ENCODE measurements around the gene MCM9. TPM values are rescaled to one million over a fixed set of nuclear protein-coding genes. Genes with fewer than 3 reads are reported as not detected.

The MCM9 gene
- total and polyA plus RNA-seq, 2 donors (not counting 1 experiment from before 2014, with no cell fraction given): 1.2 to 9.6 TPM

- no peak overlapping the region for H3K4me3 ChIP-seq (replicated peaks in 1 of 4; ENCODE audit: control extremely low read depth in 1 of 4, insufficient read depth in 1 of 4, low read depth in 3 of 4, low read length in 4 of 4)
- no peak for TF ChIP-seq EZH2 (IDR thresholded peaks at IDR 0.05; ENCODE audit: low read length, missing control alignments)
- TF ChIP-seq CTCF (conservative IDR thresholded peaks at IDR 0.05 in 1 of 2, IDR thresholded peaks at IDR 0.05 in 1 of 2; ENCODE audit: low read depth in 1 of 2, low read length in 2 of 2): no peak
- H3K27ac ChIP-seq (ENCODE audit: insufficient read depth, low read length): no peak overlapping the region
- H3K9ac ChIP-seq (ENCODE audit: insufficient read depth, low read length): no peak overlapping the region
- peak in 1 of 2 donors; percentile 6 for DNase-seq (ENCODE audit: low read depth in 2 of 2)
- H3K36me3 ChIP-seq (ENCODE audit: control insufficient read depth, insufficient read depth, low read length): no peaks in the 10 kb centered on the region
- H3K79me2 ChIP-seq (ENCODE audit: control insufficient read depth, insufficient read depth, low read length): no peaks in the 10 kb centered on the region
- H2AFZ ChIP-seq (ENCODE audit: low read length): no peak overlapping the region
- H3K9me3 ChIP-seq (ENCODE audit: control insufficient read depth, insufficient read depth, low read depth, low read length): no peaks in the 10 kb centered on the region
- H3K4me1 ChIP-seq (ENCODE audit: control insufficient read depth, extremely low read depth, insufficient read depth, low read length): no peaks in the 10 kb centered on the region
- H4K20me1 ChIP-seq (ENCODE audit: control insufficient read depth, extremely low read depth, insufficient read depth, low read length): no peaks in the 10 kb centered on the region
- no peaks in the 10 kb centered on the region for H3K27me3 ChIP-seq (ENCODE audit: control insufficient read depth, insufficient read depth, low read length)
- H3K4me2 ChIP-seq (ENCODE audit: extremely low read depth, insufficient read depth, low read length): no peak overlapping the region
These were observed 90.0 kb downstream of the MCM9 start for GRCh38 chr6:118844915-118845314.

DNA sequence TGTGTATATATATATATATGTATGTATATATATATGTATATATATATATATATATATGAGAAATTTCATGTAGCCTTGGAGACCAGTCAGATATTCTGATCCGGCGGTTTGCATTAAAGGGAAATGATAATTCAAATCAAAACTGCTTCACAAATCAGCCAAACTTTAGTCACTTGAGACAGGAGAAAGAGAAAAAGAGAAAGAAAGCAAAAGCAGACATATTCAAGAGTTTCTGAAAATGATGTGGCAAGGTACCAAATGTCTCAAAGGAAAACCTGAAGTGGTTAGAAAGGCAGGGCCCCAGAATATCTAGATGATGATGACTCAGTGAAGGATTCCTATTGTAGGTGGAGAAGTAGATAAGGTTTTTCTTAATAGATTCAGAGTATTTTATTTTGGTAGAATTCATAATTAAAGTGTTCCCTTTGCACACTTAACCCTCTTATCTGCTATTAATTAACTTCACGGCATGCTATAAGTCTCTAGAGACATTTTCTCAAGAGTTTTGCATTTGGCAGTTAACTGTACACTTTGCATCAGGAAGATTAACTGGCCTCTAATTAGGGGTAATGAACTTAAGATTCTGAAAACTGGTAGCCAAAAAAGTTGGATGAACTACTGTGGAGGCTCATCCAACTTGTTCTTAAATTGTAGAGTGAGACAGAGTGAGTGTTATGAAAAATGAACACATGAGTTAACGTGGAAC, 91.1 kb downstream of the MCM9 start:
- H3K79me2 ChIP-seq (ENCODE audit: control insufficient read depth, insufficient read depth, low read length): no peaks in the 10 kb centered on the region
- H3K9me3 ChIP-seq (ENCODE audit: control insufficient read depth, insufficient read depth, low read depth, low read length): no peaks in the 10 kb centered on the region
- H3K9ac ChIP-seq (ENCODE audit: insufficient read depth, low read length): no peak overlapping the region
- DNase-seq (ENCODE audit: low read depth in 2 of 2): peak in 1 of 2 donors; percentile 72
- H3K4me2 ChIP-seq (ENCODE audit: extremely low read depth, insufficient read depth, low read length): no peak overlapping the region
- H3K4me3 ChIP-seq (replicated peaks in 1 of 4; ENCODE audit: control extremely low read depth in 1 of 4, insufficient read depth in 1 of 4, low read depth in 3 of 4, low read length in 4 of 4): no peak overlapping the region
- TF ChIP-seq EZH2 (IDR thresholded peaks at IDR 0.05; ENCODE audit: low read length, missing control alignments) (no peak), CTCF (conservative IDR thresholded peaks at IDR 0.05 in 1 of 2, IDR thresholded peaks at IDR 0.05 in 1 of 2; ENCODE audit: low read depth in 1 of 2, low read length in 2 of 2) (no peak)
- no peaks in the 10 kb centered on the region for H3K27me3 ChIP-seq (ENCODE audit: control insufficient read depth, insufficient read depth, low read length)
- H3K36me3 ChIP-seq (ENCODE audit: control insufficient read depth, insufficient read depth, low read length): no peaks in the 10 kb centered on the region
- no peak overlapping the region for H2AFZ ChIP-seq (ENCODE audit: low read length)
- no peaks in the 10 kb centered on the region for H4K20me1 ChIP-seq (ENCODE audit: control insufficient read depth, extremely low read depth, insufficient read depth, low read length)
- H3K27ac ChIP-seq (ENCODE audit: insufficient read depth, low read length): no peak overlapping the region
- H3K4me1 ChIP-seq (ENCODE audit: control insufficient read depth, extremely low read depth, insufficient read depth, low read length): no peaks in the 10 kb centered on the region

DNA sequence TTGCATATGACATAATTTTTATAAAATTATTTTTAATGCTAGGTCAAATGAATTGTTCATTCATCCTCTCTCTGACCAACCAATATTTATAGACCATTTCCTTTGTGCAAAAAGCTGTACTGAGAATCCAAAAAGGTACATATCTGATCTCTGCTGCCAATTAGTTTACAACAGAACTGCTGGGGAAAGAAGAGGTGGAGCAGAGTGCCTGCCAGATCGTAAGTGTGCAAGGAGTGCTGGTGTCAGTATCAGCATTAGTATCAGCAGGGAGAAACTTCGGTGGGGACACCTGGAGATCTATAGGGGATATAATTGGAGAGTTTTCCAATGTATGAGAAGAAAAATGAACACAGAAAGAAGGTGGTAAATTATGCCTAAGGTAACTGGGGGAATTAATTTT, 104.3 kb downstream of the MCM9 start:
- no peak overlapping the region for H3K4me2 ChIP-seq (ENCODE audit: extremely low read depth, insufficient read depth, low read length)
- no peaks in the 10 kb centered on the region for H3K9me3 ChIP-seq (ENCODE audit: control insufficient read depth, insufficient read depth, low read depth, low read length)
- no peak for DNase-seq (ENCODE audit: low read depth in 2 of 2)
- no peak overlapping the region for H3K9ac ChIP-seq (ENCODE audit: insufficient read depth, low read length)
- TF ChIP-seq CTCF (conservative IDR thresholded peaks at IDR 0.05 in 1 of 2, IDR thresholded peaks at IDR 0.05 in 1 of 2; ENCODE audit: low read depth in 1 of 2, low read length in 2 of 2) (no peak), EZH2 (IDR thresholded peaks at IDR 0.05; ENCODE audit: low read length, missing control alignments) (no peak)
- no peaks in the 10 kb centered on the region for H3K4me1 ChIP-seq (ENCODE audit: control insufficient read depth, extremely low read depth, insufficient read depth, low read length)
- no peak overlapping the region for H3K4me3 ChIP-seq (replicated peaks in 1 of 4; ENCODE audit: control extremely low read depth in 1 of 4, insufficient read depth in 1 of 4, low read depth in 3 of 4, low read length in 4 of 4)
- no peaks in the 10 kb centered on the region for H4K20me1 ChIP-seq (ENCODE audit: control insufficient read depth, extremely low read depth, insufficient read depth, low read length)
- H2AFZ ChIP-seq (ENCODE audit: low read length): no peak overlapping the region
- no peaks in the 10 kb centered on the region for H3K79me2 ChIP-seq (ENCODE audit: control insufficient read depth, insufficient read depth, low read length)
- H3K36me3 ChIP-seq (ENCODE audit: control insufficient read depth, insufficient read depth, low read length): no peaks in the 10 kb centered on the region
- H3K27me3 ChIP-seq (ENCODE audit: control insufficient read depth, insufficient read depth, low read length): no peaks in the 10 kb centered on the region
- H3K27ac ChIP-seq (ENCODE audit: insufficient read depth, low read length): no peak overlapping the region
